Mucosa of descending colon (tissue), 3 donors: Measurements from ENCODE around the gene SLC35F6. TPM values are rescaled to one million over a fixed set of nuclear protein-coding genes. Genes with fewer than 3 reads are reported as not detected.
A peak's percentile ranks its signal among the peaks of the same experiment; 100 is the strongest.

Experiments
- ATAC-seq: fragments of 200-7000 bp; cut with Tn5 transposase; one replicate; pipeline ENCODE4 v1.9.1; 2020; ENCODE audit warnings: mild to moderate bottlenecking, moderate library complexity
- DNase-seq, 3 donors: peaks; one replicate each; pipeline ENCODE4 v3.0.0-alpha.2; 2020
- H3K36me3 ChIP-seq: fragments of 200-600 bp; one replicate; pipeline ENCODE4 v1.8.0; 2021; ENCODE audit warnings: low read depth, mild to moderate bottlenecking
- H3K4me1 ChIP-seq: fragments of 200-600 bp; one replicate; pipeline ENCODE4 v1.8.0; 2021; ENCODE audit warnings: low read depth, mild to moderate bottlenecking
- H3K4me3 ChIP-seq: fragments of 200-600 bp; one replicate; pipeline ENCODE4 v1.8.0; 2021; ENCODE audit warnings: mild to moderate bottlenecking
- H3K9me3 ChIP-seq: fragments of 200-600 bp; one replicate; pipeline ENCODE4 v1.8.0; 2021; ENCODE audit warnings: mild to moderate bottlenecking
- intact Hi-C, 2 donors: fragments of 100-400 bp; cut with DNase I in 1 of 2; cut with micrococcal nuclease in 1 of 2; formaldehyde crosslinking; loops; one replicate each; pipeline versions ENCODE4 v1.11.0 to v1.11.1; 2022; cut with DNase I, micrococcal nuclease
- long read RNA-seq, 2 donors: library from polyadenylated mRNA; unstranded; transcript quantifications; one replicate each; pipeline ENCODE4 v2.0.0, GENCODE V29; 2019 to 2021
- total RNA-seq, 3 donors: library from RNA; stranded (reverse); fragmentation: NEBNext Ultra II Directional in 2 of 3; extraction: Animal tissue kit (Norgen Biotek cat#: 25700) in 2 of 3; gene quantifications; one replicate each; pipeline versions ENCODE4 v1.2.1 to v1.2.4, GENCODE V29; 2021 to 2023
- TF ChIP-seq, protein P1 (sequence below): fragments of 200-600 bp; IDR thresholded peaks from one replicate; pipeline ENCODE4 v1.8.0; 2022; ENCODE audit warnings: antibody characterized with exemption, mild to moderate bottlenecking
- donor health status: DM: no; HTN: no; CAD: no; lungs with moderate emphysema.
- donor health status: DM: no; HTN: no; CAD: no.
- donor health status: DM: no; HTN: yes; CAD: no.

SLC35F6 gene, protein sequence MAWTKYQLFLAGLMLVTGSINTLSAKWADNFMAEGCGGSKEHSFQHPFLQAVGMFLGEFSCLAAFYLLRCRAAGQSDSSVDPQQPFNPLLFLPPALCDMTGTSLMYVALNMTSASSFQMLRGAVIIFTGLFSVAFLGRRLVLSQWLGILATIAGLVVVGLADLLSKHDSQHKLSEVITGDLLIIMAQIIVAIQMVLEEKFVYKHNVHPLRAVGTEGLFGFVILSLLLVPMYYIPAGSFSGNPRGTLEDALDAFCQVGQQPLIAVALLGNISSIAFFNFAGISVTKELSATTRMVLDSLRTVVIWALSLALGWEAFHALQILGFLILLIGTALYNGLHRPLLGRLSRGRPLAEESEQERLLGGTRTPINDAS
- 10 to 100 TPM; 27.4 to 33.4 (median 33.3) TPM for total RNA-seq
- long read RNA-seq, donor 1, transcript SLC35F6-201 (6 exons, 3,898 nt) = major isoform, 9 of 13 reads
- long read RNA-seq, donor 1, partial matches to known transcripts = 3 of 13 reads
- long read RNA-seq, donor 1, other reads (novel, unspliced or antisense) = 1 of 13 reads
- long read RNA-seq, donor 2, transcript SLC35F6-201 (6 exons, 3,898 nt) = major isoform, 18 of 22 reads
- long read RNA-seq, donor 2, partial matches to known transcripts = 0 of 22 reads
- long read RNA-seq, donor 2, other reads (novel, unspliced or antisense) = 1 of 22 reads

DNA sequence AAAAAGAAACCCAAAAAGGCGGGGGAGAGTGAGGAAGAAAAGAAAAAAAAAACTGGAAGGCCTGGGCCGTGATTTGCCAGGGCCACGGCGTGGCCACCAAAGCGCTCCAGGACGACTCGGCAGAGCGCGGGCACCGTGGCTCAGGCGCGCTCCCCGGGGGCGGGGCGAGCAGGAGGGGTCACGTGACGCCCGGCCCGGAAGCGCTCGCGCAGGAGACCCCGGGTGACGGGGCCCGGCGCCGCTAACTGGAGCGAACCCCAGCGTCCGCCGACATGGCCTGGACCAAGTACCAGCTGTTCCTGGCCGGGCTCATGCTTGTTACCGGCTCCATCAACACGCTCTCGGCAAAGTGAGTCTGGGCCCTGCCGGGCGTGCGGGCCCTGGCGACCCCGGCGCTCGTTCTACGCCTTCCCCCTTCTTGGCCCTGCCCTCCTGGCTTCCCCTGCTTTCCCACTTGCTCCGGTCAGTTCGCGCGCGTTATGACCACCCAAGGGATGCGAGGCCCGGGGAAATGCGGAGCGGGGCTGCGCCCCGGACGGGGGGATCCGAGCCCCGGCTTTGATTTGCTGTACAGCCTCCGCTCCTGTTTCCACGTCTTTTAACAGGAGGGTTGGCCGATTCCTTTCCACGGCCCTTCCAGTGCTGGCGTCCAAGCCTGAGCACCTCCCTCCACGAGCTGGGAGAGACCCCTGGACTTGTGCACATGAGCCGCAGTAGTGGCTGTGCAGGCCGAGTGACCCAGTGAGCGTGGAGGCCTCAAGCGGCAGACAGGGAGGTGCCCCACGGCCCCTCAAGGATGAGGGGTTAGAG lies at the start of gene SLC35F6:
Gene SLC35F6 (plus strand): TSS at position 207 of the 810 bp plus-strand sequence. CDS start 66 bp downstream, at position 273.
- intact Hi-C loops = no loop called here

DNA sequence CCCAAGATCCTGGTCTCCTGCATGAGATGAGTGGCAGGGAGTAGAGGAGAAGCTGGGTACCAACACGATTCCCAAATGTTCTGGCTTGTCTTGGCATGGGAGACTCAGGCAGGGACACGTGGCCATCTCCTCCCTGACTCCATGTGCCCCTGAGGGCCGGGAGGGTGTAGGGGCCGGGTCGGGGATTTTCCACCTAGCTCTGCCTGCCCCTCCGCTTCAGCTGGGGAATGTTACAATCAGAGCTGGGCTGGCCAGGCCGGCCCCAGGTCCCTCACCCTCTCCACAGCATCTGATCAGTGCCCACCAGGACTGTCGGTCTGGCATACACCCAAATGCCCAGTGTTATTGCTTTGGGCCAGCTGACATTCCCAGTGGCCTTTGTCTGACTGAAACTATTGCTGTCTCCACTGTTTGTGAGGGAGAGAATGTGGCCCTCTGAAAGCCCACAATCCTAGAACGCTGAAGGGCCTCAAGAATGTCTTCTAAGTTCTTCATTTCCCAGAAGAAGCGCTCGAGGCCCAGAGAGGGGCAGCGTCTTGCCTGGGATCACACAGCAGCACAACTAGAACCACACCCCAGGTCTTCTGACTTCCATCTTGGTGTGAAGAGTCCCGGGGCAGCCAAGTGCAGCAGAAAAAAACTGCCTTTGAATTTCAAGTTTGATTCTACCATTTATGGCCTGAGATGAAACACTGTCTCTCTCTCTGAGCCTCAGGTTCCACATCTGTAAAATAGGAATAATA lies 48.4 kb upstream of the SLC35F6 start:
- ATAC-seq (no peak), DNase-seq (no peak)
- no peaks in the 10 kb centered on the region for H3K36me3 ChIP-seq
- no peak overlapping the region for H3K4me3 ChIP-seq
- H3K4me1 ChIP-seq = peaks cover 6% of the 10 kb centered on the region
- H3K9me3 ChIP-seq = no peaks in the 10 kb centered on the region
- intact Hi-C loops = no loop called here
- TF ChIP-seq, protein P1, sequence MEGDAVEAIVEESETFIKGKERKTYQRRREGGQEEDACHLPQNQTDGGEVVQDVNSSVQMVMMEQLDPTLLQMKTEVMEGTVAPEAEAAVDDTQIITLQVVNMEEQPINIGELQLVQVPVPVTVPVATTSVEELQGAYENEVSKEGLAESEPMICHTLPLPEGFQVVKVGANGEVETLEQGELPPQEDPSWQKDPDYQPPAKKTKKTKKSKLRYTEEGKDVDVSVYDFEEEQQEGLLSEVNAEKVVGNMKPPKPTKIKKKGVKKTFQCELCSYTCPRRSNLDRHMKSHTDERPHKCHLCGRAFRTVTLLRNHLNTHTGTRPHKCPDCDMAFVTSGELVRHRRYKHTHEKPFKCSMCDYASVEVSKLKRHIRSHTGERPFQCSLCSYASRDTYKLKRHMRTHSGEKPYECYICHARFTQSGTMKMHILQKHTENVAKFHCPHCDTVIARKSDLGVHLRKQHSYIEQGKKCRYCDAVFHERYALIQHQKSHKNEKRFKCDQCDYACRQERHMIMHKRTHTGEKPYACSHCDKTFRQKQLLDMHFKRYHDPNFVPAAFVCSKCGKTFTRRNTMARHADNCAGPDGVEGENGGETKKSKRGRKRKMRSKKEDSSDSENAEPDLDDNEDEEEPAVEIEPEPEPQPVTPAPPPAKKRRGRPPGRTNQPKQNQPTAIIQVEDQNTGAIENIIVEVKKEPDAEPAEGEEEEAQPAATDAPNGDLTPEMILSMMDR = no peak

More for the DNA sequence above, at the start of gene SLC35F6:
- TF ChIP-seq, protein P1 = no peak
- peak; percentile 86 to 90 (median 89) for DNase-seq
- no peaks in the 10 kb centered on the region for H3K9me3 ChIP-seq
- peaks cover 19% of the 10 kb centered on the region for H3K4me1 ChIP-seq
- peak; percentile 97 for ATAC-seq
- peak within 1 kb of the TSS; percentile 94 for H3K4me3 ChIP-seq
- no peaks in the 10 kb centered on the region for H3K36me3 ChIP-seq

DNA sequence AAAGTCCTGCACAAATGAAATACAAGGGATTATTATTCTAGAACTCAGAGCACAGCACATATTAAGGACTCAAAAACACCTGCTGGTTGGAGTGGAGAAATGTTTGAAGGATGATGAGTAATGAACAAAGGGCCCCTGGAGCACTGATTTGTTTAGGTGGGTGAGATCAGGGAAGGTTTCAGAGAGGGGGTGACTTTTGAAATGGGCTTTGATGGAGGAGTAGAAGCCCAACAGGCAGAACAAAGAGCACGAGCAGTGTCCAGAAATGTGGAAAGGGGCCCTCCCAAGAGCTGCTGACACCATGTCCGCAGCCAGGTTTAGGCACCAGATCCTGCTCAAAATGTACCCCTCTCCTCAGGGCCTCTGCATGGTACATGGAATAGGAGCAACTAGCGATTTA lies 47.7 kb upstream of the SLC35F6 start:
- ATAC-seq = no peak
- Histone ChIP-seq H3K4me3 (no peak overlapping the region), H3K36me3 (no peaks in the 10 kb centered on the region), H3K9me3 (no peaks in the 10 kb centered on the region), H3K4me1 (peaks cover 12% of the 10 kb centered on the region)
- TF ChIP-seq, protein P1 = no peak
- intact Hi-C loops = no loop called here
- no peak for DNase-seq

DNA sequence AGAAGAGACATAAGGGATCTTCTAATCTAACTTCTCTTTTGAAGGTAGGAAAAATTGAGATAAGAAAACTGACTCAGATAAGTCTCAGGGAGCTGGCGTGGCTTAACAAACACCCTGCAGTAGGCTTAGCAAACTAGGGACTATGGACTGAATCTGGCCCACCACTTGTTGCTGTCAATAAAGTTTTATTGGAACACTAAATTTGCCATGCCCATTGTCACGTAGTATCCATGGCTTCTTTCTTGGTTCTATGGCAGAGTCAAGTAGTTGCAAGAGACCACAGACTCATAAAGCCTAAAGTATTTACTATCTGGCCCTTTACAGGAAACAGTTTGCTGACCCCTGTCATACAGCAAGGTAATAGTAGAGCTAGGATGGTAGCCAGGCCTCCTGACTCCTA lies 47.3 kb upstream of the SLC35F6 start:
- intact Hi-C loops = no loop called here
- Histone ChIP-seq H3K36me3 (no peaks in the 10 kb centered on the region), H3K9me3 (no peaks in the 10 kb centered on the region), H3K4me3 (no peak overlapping the region), H3K4me1 (peaks cover 15% of the 10 kb centered on the region)
- TF ChIP-seq, protein P1 = no peak
- ATAC-seq (no peak), DNase-seq (no peak)

DNA sequence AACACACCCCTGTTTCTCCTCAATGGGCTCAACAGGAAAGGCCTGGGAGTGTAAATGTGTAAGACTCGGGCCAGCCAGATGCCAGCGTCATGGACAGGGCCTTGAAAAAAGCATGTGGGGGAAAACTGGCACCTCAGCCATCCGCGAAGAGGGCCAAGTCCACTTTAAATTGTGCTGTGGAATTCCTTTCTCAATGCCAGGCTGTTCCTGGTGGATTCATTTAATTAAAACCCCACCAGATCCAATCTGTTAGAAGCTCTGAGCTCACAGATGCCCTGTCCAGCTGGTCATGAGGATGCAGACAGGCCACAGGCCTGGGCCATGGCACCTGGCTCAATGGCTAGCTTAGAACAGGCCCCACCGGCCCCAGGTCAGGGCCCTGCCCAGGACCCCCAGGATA lies 46.7 kb upstream of the SLC35F6 start:
- H3K4me3 ChIP-seq = no peak overlapping the region
- H3K36me3 ChIP-seq = no peaks in the 10 kb centered on the region
- intact Hi-C loops = no loop called here
- DNase-seq (no peak), ATAC-seq (no peak)
- H3K9me3 ChIP-seq = no peaks in the 10 kb centered on the region
- peaks cover 15% of the 10 kb centered on the region for H3K4me1 ChIP-seq
- TF ChIP-seq, protein P1 = no peak
